HG02884 (cell line): ENCODE data around the gene CNOT10.
A peak's percentile ranks its signal among the peaks of the same experiment; 100 is the strongest.
"Not testable (repeated sequence)": the region's sequence is repeated elsewhere in the genome, so short reads cannot be mapped to it uniquely, and the experiment has no call there.

ENCODE experiments used
- ATAC-seq: cut with Tn5 transposase; IDR thresholded peaks from one replicate; pipeline ENCODE4 v1.9.1; 2021; ENCODE audit warnings: mild to moderate bottlenecking, moderate library complexity; ENCODE audit not compliant: unreplicated experiment

The CNOT10 gene

DNA sequence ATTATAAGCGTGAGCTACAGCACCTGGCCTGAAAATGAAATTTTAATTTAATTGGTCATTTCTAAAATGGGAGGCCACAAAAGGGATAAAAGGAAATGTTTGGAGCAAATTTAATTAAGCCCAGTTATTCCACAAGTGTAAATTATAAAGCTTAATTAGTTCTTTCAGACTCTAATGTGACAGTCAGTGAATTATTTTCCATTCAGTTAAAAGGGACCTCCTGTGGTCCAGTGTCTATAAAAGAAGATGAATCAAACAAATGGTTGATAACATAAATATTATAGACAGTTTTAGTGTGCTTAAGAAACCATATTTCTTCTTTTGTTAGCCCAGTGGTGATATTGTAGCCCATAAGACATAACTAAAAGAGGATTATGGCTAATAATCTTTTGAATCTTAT lies 66.4 kb downstream of the CNOT10 start:
- no peak for ATAC-seq

DNA sequence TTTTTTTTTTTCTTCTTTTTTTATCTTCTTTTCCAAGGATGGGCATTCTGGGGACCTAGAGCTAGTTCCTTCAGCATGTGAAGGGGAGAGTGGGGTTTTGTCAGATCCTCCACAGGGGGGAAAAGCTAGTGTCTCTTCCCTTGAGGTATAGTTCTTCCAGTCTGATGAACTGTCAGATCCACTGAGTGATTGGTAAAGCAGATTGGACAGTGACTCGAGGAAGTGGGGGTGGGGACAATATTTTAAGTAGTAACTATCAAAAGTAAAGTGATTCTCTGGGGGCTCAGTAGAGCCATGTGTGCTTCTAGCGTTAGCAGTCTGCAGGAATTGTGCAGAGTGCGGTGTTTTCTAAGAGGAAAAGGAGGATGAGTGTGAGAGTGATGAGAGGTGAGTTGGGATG lies 70.8 kb downstream of the CNOT10 start:
- ATAC-seq, result no peak

DNA sequence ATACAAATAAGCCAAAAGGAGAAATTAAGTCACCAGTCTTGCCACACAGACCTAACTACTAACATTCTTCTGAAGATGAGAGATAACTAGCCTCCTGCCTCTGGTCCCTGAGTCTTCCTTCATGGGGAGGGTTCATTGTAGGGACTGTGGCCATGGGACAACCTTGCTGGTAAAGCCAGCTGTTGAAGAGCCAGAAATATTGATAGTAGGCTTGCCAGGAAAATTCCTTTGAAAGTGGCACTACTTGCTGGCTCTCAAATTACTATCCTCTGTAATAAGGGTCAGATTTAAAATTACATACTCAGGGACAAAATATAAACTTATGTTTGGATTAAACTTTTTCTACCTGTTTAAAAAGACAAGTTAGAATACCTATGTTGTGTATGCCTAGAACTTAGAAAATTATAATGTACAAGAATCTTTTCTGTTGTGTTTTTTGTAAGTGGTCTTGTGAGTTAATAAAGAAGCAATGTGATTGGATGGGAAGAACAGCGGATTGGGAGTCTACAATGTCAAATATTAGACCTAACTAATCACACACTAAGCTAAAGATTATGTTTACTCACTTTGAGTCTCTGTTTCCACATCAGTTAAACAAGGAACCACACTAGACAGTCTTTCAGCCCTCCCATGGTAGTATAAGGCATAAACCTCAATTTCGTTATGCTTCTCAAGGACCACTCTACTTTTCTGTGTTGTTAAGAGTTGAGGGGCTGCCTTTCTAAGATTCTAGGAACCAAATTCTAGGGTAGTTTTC lies 72.8 kb downstream of the CNOT10 start:
- no peak for ATAC-seq

DNA sequence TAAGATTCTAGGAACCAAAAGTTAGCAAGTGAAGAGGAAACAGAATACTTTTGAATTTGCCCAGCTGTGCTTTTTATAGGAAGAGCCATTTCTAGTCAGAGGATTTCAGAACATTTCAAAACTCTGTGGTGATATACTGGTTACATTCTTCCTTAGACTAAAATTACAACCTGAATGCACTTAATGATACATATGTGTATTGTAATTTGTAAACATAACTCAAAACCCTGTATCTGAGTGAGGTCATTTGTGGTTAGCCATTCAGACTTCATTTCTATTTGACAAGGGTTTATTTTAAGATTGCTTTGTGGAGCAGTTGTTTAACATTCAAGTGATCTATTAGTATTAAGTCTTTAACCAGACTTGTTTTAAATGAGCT lies 73.4 kb downstream of the CNOT10 start:
- no peak for ATAC-seq

DNA sequence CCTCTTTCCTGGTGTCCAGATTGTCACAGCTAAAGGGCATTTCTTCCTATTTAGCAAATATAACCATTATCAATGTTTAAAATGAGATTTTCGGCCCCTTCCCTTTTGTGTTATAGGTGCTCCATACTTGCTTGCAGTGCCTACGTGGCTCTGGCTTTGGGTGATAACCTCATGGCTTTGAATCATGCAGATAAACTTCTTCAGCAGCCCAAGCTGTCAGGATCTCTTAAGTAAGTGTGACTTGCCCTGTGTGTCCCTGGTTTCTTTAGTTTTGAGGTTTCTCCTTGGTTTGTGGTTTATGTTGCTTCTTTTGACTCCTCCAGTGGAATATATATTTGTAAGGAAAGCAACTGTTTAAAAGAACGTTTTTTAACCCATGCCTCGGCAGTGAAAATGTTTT lies 74.4 kb downstream of the CNOT10 start:
- ATAC-seq, result no peak

DNA sequence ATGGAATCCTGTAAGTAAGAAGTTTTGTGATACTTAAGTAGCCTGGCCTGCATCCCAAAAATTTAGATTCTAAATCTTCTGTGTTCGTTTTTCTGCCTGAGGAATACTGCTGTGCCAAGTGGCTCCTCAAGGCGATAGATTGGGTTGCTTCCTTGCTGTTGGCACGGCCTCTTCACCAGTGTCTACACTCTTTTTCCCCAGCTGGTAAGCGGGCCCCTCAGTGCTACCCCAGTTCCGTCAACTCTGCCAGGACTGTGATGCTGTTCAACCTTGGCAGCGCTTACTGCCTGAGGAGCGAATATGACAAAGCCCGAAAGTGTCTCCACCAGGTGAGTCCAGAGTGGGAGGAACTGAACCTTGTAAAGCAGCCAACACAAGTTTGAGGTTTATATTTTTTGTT lies 79.5 kb downstream of the CNOT10 start:
- no peak for ATAC-seq

DNA sequence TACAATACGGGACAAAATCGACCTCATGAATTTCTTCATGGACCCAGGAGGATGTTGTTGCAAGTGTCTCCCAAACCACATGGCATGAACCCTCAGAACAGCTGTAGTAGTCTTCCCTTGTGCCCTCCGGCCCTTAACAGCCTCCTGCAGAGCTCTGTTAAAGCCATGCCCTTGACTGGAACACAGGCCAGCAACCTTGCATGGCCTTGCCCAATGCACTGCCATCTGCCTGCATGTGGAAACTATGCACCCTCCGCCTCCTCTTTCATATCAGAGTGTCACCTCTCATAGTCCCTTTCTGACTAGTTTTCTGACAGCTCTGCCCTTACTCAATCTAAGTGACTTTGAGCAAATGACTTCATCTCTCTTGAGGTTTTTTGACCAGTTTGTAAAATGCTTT lies 93.4 kb downstream of the CNOT10 start:
- no peak for ATAC-seq

DNA sequence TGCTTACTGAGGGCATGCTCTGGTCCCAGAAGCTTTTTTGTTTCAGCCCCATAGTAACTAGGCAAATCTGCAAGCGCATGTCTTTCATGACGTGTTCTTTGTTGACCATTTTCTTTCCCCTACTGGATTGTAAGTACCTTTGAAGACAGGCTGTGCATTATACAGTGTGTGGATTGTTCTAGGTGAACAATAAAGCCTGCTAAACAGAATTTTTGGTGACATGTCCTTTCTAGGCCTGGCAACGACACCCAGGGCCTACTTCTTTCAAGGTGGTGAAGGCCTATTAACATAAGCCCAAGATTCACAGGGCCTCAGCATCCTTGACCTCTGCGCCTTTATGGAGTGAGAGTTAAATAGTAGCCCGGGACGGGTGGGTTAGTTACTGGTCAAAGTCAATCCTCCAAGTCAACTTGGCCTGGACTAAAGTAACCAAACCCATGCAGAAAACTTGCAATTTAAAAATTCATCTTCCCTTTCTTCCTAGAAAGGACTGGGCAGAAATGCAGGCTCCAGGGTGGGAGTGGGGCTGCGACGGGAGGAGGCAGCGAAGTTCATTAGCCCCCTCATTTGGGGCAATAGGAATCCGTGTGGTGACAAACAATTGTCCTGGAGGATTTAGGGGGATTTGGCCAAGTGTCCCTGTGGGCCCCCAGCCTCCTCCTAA lies 95.2 kb downstream of the CNOT10 start:
- ATAC-seq, result no peak

DNA sequence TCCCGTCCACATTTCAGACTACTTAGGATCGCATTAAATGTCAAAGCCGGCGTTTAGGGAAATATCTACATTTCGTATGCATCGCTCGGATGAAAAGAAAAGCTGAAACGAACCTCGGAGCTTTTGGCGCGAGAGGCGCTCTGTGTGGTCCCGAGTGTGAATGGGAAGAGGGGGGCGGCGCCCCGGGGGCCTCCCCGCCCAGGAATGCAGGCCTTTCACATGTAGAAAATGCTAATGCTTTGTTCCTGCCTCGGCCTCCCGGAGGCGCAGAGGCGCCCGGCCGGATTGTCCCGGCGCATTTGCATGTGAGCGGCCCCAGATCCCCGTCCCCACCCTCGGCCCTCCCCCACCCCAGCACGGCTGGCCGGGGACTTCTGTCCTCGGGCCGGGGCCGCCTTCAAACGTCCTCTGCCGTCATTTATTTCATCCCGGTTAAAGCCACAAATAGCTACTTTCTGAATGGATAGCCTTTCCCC lies 95.8 kb downstream of the CNOT10 start:
- ATAC-seq, result peak; percentile 30

DNA sequence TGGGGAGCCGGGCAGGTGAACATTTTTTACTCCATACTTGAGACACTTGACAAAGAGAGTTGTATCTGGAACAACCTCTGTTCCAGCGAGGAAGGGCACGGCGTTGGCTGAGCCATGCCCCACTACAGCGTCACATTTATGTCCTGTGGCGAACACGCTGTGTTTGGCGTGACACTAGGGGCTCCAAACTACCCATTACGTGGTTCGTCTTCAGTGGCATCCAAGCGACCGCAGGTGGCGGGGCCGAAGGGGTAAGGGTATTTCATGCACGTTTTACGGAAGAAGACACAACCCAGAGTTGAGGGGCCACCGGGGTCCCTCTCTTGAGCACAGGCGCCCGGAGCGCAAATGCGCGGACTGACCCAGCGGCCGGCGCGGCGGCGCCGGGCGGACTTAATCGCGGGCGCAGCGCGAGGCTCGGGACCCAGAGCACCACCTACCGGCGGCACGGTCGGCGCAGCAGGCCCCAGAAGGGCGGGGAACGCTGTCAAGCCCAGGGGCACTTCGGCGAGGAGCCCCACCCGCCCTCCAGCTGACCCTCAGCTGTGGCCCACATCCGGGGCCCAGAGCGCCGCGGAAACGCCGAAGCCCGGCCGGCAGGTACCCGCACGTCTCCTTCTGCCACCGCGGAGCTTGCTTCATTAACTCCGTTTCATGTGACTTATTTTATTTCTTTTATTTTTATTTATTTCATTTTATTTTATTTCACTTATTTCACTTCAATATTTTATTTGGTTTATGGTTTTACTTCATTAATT lies 96.4 kb downstream of the CNOT10 start:
- peak; percentile 89 for ATAC-seq

DNA sequence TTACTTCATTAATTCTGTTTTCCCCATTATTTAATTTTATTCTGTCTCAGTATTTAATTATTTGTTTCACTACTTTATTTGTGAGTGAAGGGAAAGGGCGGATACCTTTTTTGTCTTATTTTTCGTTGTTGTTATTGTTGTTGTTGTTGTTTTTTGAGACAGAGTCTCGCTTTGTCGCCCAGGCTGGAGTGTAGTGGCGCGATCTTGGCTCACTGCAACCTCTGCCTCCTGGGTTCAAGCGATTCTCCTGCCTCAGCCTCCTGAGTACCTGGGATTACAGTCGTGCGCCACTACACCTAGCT lies 96.9 kb downstream of the CNOT10 start:
- ATAC-seq, result not testable (repeated sequence)

DNA sequence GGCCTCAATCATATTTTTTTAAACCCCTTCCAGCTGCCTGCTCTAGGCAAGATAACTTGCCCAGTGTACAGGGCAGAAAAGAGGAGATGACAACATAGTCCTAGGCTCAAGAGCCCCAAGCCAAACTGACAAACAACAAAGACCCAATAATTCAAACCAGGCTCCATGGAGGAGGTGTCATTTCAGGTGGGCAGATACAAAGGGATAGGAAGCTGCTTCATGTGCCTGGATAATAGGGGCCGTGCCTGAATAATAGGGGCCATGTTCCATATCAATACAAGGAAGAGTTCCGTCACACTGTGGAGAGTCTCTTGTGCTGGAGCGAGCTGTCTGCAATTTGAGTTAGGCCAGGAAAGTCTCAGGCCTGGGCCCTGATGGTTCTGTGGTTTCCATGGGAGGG lies 97.4 kb downstream of the CNOT10 start:
- no peak for ATAC-seq

DNA sequence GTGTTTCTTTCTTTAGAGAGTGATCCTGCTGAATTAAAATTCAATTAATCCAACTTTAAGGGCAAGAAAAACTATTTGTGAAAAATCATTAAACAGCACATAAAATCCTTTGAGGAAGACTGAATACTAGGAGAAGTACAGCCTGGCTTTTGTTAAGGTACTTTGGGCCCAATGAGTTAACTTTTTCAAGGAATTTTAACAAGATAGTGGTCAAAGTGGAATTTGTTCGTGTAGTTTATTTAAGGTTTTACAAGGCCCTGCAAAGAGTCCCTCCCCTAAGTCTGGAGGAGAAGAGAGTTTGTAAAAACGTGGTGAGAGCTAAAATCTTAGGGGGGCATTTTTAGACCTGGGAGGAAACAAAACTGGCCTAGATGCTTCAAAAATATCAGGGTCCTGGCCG lies 106.8 kb downstream of the CNOT10 start:
- ATAC-seq, result no peak

DNA sequence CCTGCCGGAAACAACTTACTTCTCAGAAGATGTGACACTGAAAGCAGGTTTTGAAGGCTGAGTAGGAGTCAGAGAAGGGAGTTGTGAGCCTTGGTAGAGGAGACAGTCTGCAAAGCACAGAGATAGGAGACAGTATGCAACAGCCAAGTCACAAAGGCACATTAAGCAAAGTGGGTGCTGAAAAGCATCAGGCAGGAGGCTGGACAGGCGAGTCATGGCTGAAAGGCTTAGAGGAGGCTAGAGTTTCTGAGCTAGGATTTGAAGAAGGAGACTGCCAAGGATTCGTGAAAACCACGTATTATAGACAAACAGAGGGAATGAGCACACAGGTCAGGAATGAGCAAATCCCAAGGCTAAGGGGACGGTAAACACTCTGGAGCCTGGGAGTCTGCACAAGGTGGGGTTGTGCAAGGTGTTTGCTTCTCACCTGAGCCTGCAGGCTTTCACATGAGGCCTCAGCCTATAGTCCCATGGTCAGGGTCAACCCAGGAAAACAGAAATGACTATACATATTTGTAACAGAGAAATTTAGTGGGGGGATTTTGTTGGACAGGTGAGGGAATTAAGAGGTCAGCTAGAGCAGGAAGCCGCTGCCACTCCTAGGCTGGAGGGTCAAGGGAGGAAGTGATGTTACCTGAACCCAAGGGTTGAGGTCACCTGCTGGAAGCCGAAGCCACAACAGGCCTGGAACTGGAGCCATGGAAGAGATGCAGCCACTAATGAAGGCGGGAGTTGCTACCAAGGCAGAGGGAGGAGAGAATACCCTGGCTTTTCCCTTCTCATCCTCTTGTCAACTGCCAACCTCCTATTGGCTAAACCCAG lies 109.7 kb downstream of the CNOT10 start:
- no peak for ATAC-seq

DNA sequence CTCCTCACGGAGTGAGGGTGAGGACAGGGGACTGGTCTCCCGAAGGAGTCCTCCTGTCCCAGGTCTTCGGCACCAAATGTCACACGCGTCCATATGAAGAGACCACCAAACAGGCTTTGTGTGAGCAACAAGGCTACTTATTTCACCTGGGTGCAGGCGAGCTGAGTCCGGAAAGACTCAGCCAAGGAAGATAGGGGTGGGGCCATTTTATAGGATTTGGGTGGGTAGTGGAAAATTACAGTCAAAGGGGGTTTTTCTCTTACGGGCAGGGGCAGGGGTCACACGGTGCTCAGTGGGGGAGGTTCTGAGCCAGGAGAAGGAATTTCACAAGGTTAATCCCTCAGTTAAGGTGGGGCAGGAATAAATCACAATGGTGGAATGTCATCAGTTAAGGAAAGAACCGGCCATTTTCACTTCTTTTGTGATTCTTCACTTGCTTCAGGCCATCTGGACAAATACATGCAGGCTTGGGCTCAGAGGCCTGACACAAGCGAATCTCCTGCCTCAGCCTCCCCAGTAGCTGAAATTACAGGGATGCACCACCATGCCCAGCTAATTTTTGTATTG lies 111.5 kb downstream of the CNOT10 start:
- not testable (repeated sequence) for ATAC-seq

DNA sequence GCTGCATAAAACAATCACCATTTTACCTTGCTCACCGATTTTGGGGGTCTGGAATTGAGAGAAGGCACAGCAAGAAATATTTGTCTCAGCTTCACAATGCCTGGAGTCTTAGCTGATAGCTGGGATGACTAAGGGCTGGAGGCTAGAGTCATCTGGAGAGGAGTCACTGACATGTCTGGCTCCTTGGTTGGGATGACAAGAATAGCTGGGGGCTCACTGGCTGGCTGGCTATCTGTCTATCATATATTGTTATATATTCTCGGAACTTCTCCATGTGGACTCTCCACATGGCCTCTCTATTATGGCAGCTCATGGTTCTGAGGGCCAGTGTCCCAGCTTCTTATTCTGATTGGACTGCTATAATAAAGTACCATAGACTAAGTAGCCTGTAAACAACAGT lies 112.8 kb downstream of the CNOT10 start:
- ATAC-seq, result no peak

DNA sequence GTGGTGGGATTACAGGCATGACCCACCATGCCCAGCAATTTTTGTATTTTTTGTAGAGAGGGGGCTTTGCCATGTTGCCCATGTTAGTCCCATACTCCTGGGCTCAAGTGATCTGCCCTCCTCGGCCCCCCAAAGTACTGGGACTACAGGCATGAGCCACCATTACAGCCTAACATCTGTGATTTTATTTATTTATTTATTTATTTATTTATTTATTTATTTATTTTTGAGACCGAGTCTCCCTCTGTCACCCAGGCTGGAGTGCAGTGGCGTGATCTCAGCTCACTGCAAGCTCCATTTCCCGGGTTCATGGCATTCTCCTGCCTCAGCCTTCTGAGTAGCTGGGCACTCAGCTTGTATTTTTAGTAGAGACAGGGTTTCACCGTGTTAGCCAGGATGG lies 116.5 kb downstream of the CNOT10 start:
- not testable (repeated sequence) for ATAC-seq

DNA sequence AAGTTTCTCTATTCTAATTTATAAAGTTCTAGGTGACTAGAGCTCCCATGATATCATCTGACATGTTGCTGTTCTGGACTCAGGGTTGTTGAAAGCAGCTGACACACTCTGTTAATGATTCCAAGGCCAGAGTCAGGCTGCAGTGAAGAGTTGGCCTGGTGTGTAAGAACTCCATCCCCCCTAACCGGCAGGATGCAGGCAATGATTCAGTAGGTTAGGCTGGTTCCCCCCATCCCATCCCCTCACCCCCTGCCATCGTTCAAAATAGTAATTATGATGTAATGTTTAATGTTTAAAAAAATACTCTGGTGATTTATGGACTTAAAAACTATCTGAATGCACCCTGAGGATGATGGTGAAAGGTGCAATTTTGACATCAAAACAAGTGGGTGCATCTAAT lies 128.2 kb downstream of the CNOT10 start:
- ATAC-seq, result no peak

DNA sequence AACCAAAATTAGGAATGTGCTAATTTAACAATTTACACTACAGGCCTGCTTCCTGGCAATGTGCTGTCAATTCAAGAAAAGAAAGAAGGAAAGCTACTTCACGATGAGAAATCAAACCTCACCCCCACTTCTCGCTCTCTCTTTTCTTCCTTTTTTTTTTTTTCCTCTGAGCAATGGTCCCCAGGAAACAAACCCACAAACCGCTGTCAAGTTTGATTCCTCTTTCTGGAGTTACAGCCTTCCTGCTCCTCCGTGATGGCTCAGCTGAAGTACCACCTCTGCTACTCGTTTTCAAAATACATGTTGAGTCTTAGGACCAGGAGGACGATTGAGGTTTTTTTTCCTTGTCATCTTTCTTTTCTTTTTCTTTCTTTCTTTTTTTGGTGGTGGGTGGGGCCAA lies 129.4 kb downstream of the CNOT10 start:
- no peak for ATAC-seq

DNA sequence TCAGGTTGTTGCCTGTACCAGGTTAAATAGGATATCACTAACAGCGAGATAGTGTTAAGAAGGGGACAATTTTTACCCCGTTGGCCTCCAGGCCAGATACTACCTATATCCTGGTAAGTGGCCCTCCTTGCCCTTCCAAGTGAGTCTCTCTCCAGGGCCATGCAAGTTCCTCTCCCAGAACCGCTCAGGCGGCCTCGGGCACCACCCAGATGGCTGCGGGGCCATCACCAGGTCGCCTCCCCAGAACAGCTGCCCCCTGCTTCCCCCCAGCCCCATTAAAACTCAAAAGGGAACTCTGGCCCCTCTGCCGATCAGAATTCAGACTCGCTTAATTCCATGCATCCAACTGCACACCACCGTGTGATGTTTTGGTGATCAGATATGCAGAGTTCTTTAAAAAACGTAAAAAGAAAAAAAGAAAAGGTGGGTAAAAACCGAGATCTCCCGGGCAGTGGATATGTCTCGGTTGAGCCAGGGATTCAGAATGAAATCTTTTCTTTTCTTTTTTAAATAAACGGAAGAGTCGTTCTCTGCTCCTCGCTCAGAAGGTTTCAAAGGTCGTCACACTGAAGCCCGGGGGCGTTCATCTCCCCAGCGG lies 131.0 kb downstream of the CNOT10 start:
- ATAC-seq, result no peak
